Measurements from ENCODE around the gene LIMS2.
A peak's percentile ranks its signal among the peaks of the same experiment; 100 is the strongest.

The LIMS2 gene

GRCh38 chr2:127673291-127674069, 1.9 kb downstream of the LIMS2 start:
- Mint-ChIP-seq H3K4me3 (peak overlapping the region; percentile 76), H3K9me3 (no peaks in the 10 kb centered on the region), H3K36me3 (ENCODE audit: low read depth) (no peaks in the 10 kb centered on the region), H3K4me1 (ENCODE audit: low read depth) (peaks cover 26% of the 10 kb centered on the region), H3K27me3 (peaks cover 89% of the 10 kb centered on the region), H3K27ac (peak overlapping the region; percentile 57)
- intact Hi-C loops (cut with micrococcal nuclease) = loop anchor here (2.0 kb wide), 1 partner anchor 27 kb away; the partner anchor contains the start of gene SFT2D3

GRCh38 chr2:127672341-127673224, 2.7 kb downstream of the LIMS2 start:
- Mint-ChIP-seq H3K36me3 (ENCODE audit: low read depth) (no peaks in the 10 kb centered on the region), H3K4me1 (ENCODE audit: low read depth) (peaks cover 26% of the 10 kb centered on the region), H3K27ac (peak overlapping the region; percentile 16), H3K4me3 (peak overlapping the region; percentile 19), H3K9me3 (no peaks in the 10 kb centered on the region), H3K27me3 (peaks cover 82% of the 10 kb centered on the region)
- intact Hi-C loops (cut with micrococcal nuclease) = loop anchor here (2.0 kb wide), 1 partner anchor 28 kb away; the partner anchor contains the start of gene SFT2D3

- intact Hi-C loops (cut with micrococcal nuclease) = loop anchor here (2.0 kb wide), 1 partner anchor 29 kb away; the partner anchor contains the start of gene SFT2D3
- Mint-ChIP-seq H3K36me3 (ENCODE audit: low read depth) (no peaks in the 10 kb centered on the region), H3K9me3 (no peaks in the 10 kb centered on the region), H3K4me1 (ENCODE audit: low read depth) (peaks cover 26% of the 10 kb centered on the region), H3K4me3 (no peak overlapping the region), H3K27me3 (peaks cover 81% of the 10 kb centered on the region), H3K27ac (peak overlapping the region; percentile 16)
Measured at GRCh38 chr2:127671557-127672302, 3.6 kb downstream of the LIMS2 start.

- peaks cover 82% of the 10 kb centered on the region for H3K27me3 Mint-ChIP-seq
- H3K4me1 Mint-ChIP-seq (ENCODE audit: low read depth) = peaks cover 26% of the 10 kb centered on the region
- intact Hi-C loops (cut with micrococcal nuclease) = no loop called here
- H3K4me3 Mint-ChIP-seq = no peak overlapping the region
- no peak overlapping the region for H3K27ac Mint-ChIP-seq
- H3K9me3 Mint-ChIP-seq = no peaks in the 10 kb centered on the region
- no peaks in the 10 kb centered on the region for H3K36me3 Mint-ChIP-seq (ENCODE audit: low read depth)
Measured at GRCh38 chr2:127670957-127671290, 4.4 kb downstream of the LIMS2 start.

GRCh38 chr2:127670055-127670956, 5.0 kb downstream of the LIMS2 start:
- H3K4me1 Mint-ChIP-seq (ENCODE audit: low read depth) = peaks cover 26% of the 10 kb centered on the region
- no peaks in the 10 kb centered on the region for H3K9me3 Mint-ChIP-seq
- H3K4me3 Mint-ChIP-seq = no peak overlapping the region
- H3K27me3 Mint-ChIP-seq = peaks cover 82% of the 10 kb centered on the region
- intact Hi-C loops (cut with micrococcal nuclease) = no loop called here
- H3K36me3 Mint-ChIP-seq (ENCODE audit: low read depth) = no peaks in the 10 kb centered on the region
- H3K27ac Mint-ChIP-seq = no peak overlapping the region

- Mint-ChIP-seq H3K4me1 (ENCODE audit: low read depth) (peaks cover 20% of the 10 kb centered on the region), H3K4me3 (no peak overlapping the region), H3K9me3 (no peaks in the 10 kb centered on the region), H3K36me3 (ENCODE audit: low read depth) (no peaks in the 10 kb centered on the region), H3K27ac (no peak overlapping the region), H3K27me3 (peaks cover 85% of the 10 kb centered on the region)
- intact Hi-C loops (cut with micrococcal nuclease) = no loop called here
Measured at GRCh38 chr2:127669056-127669455, 6.3 kb downstream of the LIMS2 start.

GRCh38 chr2:127665267-127665893, 9.9 kb downstream of the LIMS2 start:
- Mint-ChIP-seq H3K36me3 (ENCODE audit: low read depth) (no peaks in the 10 kb centered on the region), H3K27ac (no peak overlapping the region), H3K27me3 (peaks cover 68% of the 10 kb centered on the region), H3K4me1 (ENCODE audit: low read depth) (peaks cover 22% of the 10 kb centered on the region), H3K4me3 (no peak overlapping the region), H3K9me3 (no peaks in the 10 kb centered on the region)
- intact Hi-C loops (cut with micrococcal nuclease) = no loop called here

- H3K4me1 Mint-ChIP-seq (ENCODE audit: low read depth) = peaks cover 25% of the 10 kb centered on the region
- H3K27ac Mint-ChIP-seq = no peak overlapping the region
- H3K27me3 Mint-ChIP-seq = peaks cover 65% of the 10 kb centered on the region
- no peak overlapping the region for H3K4me3 Mint-ChIP-seq
- no peaks in the 10 kb centered on the region for H3K36me3 Mint-ChIP-seq (ENCODE audit: low read depth)
- intact Hi-C loops (cut with micrococcal nuclease) = no loop called here
- no peaks in the 10 kb centered on the region for H3K9me3 Mint-ChIP-seq
Measured at GRCh38 chr2:127664895-127665225, 10.5 kb downstream of the LIMS2 start.

- Mint-ChIP-seq H3K36me3 (ENCODE audit: low read depth) (no peaks in the 10 kb centered on the region), H3K4me3 (no peak overlapping the region), H3K4me1 (ENCODE audit: low read depth) (peaks cover 29% of the 10 kb centered on the region), H3K27me3 (peaks cover 60% of the 10 kb centered on the region), H3K27ac (no peak overlapping the region), H3K9me3 (no peaks in the 10 kb centered on the region)
- intact Hi-C loops (cut with micrococcal nuclease) = no loop called here
Measured at GRCh38 chr2:127664065-127664894, 11.1 kb downstream of the LIMS2 start.

GRCh38 chr2:127663566-127664064, 11.7 kb downstream of the LIMS2 start:
- H3K4me1 Mint-ChIP-seq (ENCODE audit: low read depth) = peaks cover 29% of the 10 kb centered on the region
- peaks cover 54% of the 10 kb centered on the region for H3K27me3 Mint-ChIP-seq
- intact Hi-C loops (cut with micrococcal nuclease) = no loop called here
- H3K36me3 Mint-ChIP-seq (ENCODE audit: low read depth) = no peaks in the 10 kb centered on the region
- H3K4me3 Mint-ChIP-seq = no peak overlapping the region
- H3K27ac Mint-ChIP-seq = no peak overlapping the region
- no peaks in the 10 kb centered on the region for H3K9me3 Mint-ChIP-seq

- Mint-ChIP-seq H3K27me3 (peaks cover 53% of the 10 kb centered on the region), H3K4me1 (ENCODE audit: low read depth) (peaks cover 29% of the 10 kb centered on the region), H3K36me3 (ENCODE audit: low read depth) (no peaks in the 10 kb centered on the region), H3K9me3 (no peaks in the 10 kb centered on the region), H3K27ac (no peak overlapping the region), H3K4me3 (no peak overlapping the region)
- intact Hi-C loops (cut with micrococcal nuclease) = no loop called here
Measured at GRCh38 chr2:127662937-127663565, 12.3 kb downstream of the LIMS2 start.

All from dendritic cell treated with granulocyte-macrophage colony-stimulating factor and Interleukin-4, amounts not matched to agents 40 ng/mL and 50 ng/mL, for 4 days (primary cell).